ENCODE measurements around the gene ATL3.

Gene ATL3

DNA sequence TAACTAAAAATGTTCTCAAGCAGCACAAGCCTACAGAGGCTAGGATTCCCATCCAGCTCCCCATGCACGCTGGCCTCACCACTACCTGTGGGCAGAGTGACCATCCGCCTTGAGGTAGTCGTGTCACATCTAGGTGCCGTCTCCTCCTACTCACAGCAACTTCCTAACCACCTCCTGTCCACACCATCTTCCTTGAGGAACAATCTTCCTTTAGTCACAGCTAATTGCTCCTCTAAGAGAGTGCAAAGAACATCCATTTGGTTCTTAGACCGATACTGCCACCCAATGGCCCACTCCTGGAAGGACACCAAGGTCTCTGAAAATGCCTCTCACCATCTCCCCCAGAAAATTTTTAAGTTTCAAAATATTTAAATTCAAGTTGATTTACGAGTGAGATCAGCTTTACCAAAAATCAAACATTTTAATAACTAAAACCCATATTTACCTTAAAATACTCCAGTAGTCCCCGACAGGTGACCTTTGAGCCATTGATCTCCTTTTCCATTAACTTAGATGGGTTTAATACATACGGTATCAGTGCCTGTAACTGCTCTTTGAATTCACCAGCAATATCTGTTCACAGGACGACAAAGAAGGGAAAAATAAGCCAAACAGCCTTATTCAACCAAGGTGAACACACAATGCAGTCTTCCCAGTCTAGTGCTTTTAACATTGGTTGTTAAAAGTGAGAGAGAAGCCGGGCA is 35.3 kb downstream of the ATL3 start:
- Histone ChIP-seq H3K4me1 (ENCODE audit: insufficient read depth, low read length, severe bottlenecking) (no peaks in the 10 kb centered on the region), H3K4me3 (ENCODE audit: low read depth, low read length, poor library complexity, severe bottlenecking) (no peak overlapping the region), H3F3A (ENCODE audit: insufficient read depth, low read length) (no peaks in the 10 kb centered on the region; the same call in 1 of the 2 replicates), H3K9me3 (ENCODE audit: low read length) (no peaks in the 10 kb centered on the region), H3K36me3 (ENCODE audit: insufficient read depth, low read length) (peaks cover 29% of the 10 kb centered on the region), H4K20me1 (ENCODE audit: insufficient read depth, low read length) (no peaks in the 10 kb centered on the region), H2AFZ (ENCODE audit: low read length) (no peak overlapping the region), H3K27me3 (ENCODE audit: insufficient read depth, low read length) (no peaks in the 10 kb centered on the region), H3K9ac (ENCODE audit: low read length) (no peak overlapping the region), H3K27ac (ENCODE audit: low read depth, low read length, poor library complexity, severe bottlenecking) (no peak overlapping the region), H3K4me2 (ENCODE audit: low read length) (no peak overlapping the region), H3K9me2 (ENCODE audit: low read depth, low read length) (no peaks in the 10 kb centered on the region), H3K79me2 (ENCODE audit: insufficient read depth, low read length) (no peaks in the 10 kb centered on the region)
- TF ChIP-seq, protein P1, sequence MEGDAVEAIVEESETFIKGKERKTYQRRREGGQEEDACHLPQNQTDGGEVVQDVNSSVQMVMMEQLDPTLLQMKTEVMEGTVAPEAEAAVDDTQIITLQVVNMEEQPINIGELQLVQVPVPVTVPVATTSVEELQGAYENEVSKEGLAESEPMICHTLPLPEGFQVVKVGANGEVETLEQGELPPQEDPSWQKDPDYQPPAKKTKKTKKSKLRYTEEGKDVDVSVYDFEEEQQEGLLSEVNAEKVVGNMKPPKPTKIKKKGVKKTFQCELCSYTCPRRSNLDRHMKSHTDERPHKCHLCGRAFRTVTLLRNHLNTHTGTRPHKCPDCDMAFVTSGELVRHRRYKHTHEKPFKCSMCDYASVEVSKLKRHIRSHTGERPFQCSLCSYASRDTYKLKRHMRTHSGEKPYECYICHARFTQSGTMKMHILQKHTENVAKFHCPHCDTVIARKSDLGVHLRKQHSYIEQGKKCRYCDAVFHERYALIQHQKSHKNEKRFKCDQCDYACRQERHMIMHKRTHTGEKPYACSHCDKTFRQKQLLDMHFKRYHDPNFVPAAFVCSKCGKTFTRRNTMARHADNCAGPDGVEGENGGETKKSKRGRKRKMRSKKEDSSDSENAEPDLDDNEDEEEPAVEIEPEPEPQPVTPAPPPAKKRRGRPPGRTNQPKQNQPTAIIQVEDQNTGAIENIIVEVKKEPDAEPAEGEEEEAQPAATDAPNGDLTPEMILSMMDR (IDR thresholded peaks at IDR 0.05; ENCODE audit: low read length), result peak; percentile 89
- no peak for TF ChIP-seq EZH2 (IDR thresholded peaks at IDR 0.05; ENCODE audit: borderline replicate concordance, low read length)

DNA sequence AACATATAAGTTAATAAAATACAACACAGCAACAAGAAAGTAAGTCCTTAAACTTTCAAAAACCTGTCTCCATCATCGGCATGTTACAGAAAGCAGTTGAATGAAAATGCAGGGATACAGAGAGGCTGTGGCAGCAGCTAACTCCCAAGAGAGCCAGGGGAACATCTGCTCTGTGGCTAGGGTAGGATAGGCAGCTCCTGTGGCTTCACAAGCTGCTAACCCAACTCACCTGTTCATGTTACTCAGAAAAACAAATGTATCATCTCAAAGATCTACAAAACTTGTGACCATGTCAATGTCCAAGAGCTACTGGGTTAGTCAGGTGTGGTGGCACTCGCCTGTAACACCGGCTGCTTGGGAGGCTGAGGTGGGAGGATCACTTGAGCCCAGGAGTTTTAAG is 41.8 kb downstream of the ATL3 start:
- Histone ChIP-seq H3K27me3 (ENCODE audit: insufficient read depth, low read length) (no peaks in the 10 kb centered on the region), H3K9ac (ENCODE audit: low read length) (no peak overlapping the region), H3K9me3 (ENCODE audit: low read length) (no peaks in the 10 kb centered on the region), H3K79me2 (ENCODE audit: insufficient read depth, low read length) (no peaks in the 10 kb centered on the region), H3F3A (ENCODE audit: insufficient read depth, low read length) (no peaks in the 10 kb centered on the region; the same call in 1 of the 2 replicates), H2AFZ (ENCODE audit: low read length) (no peak overlapping the region), H3K4me3 (ENCODE audit: low read depth, low read length, poor library complexity, severe bottlenecking) (no peak overlapping the region), H3K36me3 (ENCODE audit: insufficient read depth, low read length) (peaks cover 44% of the 10 kb centered on the region), H3K9me2 (ENCODE audit: low read depth, low read length) (no peaks in the 10 kb centered on the region), H3K4me2 (ENCODE audit: low read length) (no peak overlapping the region), H3K27ac (ENCODE audit: low read depth, low read length, poor library complexity, severe bottlenecking) (no peak overlapping the region), H3K4me1 (ENCODE audit: insufficient read depth, low read length, severe bottlenecking) (no peaks in the 10 kb centered on the region), H4K20me1 (ENCODE audit: insufficient read depth, low read length) (no peaks in the 10 kb centered on the region)
- TF ChIP-seq, protein P1 (IDR thresholded peaks at IDR 0.05; ENCODE audit: low read length), result no peak
- no peak for TF ChIP-seq EZH2 (IDR thresholded peaks at IDR 0.05; ENCODE audit: borderline replicate concordance, low read length)

DNA sequence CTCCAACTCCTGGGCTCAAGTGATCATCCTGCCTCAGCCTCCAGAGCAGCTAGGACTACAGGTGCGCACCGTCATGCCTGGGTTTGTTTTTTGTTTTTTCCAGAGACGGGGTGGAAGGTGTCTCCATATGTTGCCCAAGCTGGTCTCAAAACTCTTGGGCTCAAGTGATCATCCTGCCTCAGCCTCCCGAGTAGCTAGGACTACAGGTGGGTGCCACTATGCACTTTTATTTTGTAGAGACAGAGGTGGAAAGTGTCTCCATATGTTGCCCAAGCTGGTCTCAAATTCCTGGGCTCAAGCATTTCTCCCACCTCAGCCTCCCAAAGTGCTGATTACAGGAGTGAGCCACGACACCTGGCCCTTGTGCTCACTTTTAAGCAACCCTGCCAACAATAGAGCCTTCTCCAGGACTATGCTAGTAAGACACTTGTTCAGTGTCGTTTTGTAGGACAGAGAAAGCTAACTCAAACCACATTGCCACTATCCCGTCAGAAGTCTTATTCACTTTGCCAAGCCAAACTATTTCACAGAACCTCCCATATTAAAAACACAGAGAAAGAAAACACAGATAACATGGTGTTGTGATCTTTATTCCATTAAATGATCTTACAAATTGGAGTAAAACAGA is 47.5 kb downstream of the ATL3 start:
- Histone ChIP-seq H3K27ac (ENCODE audit: low read depth, low read length, poor library complexity, severe bottlenecking) (no peak overlapping the region), H3F3A (ENCODE audit: insufficient read depth, low read length) (no peaks in the 10 kb centered on the region), H3K4me1 (ENCODE audit: insufficient read depth, low read length, severe bottlenecking) (no peaks in the 10 kb centered on the region), H3K36me3 (ENCODE audit: insufficient read depth, low read length) (peaks cover 5% of the 10 kb centered on the region; the same call in 1 of the 2 replicates), H3K4me3 (ENCODE audit: low read depth, low read length, poor library complexity, severe bottlenecking) (no peak overlapping the region), H4K20me1 (ENCODE audit: insufficient read depth, low read length) (no peaks in the 10 kb centered on the region), H3K27me3 (ENCODE audit: insufficient read depth, low read length) (no peaks in the 10 kb centered on the region), H2AFZ (ENCODE audit: low read length) (no peak overlapping the region), H3K79me2 (ENCODE audit: insufficient read depth, low read length) (no peaks in the 10 kb centered on the region), H3K9me3 (ENCODE audit: low read length) (no peaks in the 10 kb centered on the region), H3K4me2 (ENCODE audit: low read length) (no peak overlapping the region), H3K9me2 (ENCODE audit: low read depth, low read length) (no peaks in the 10 kb centered on the region), H3K9ac (ENCODE audit: low read length) (no peak overlapping the region)
- TF ChIP-seq, protein P1 (IDR thresholded peaks at IDR 0.05; ENCODE audit: low read length), result no peak
- TF ChIP-seq EZH2 (IDR thresholded peaks at IDR 0.05; ENCODE audit: borderline replicate concordance, low read length), result no peak

All from OCI-LY1 (cell line).